SK-N-SH treated with all-trans-retinoic acid at 6 μM for 48 hours (cell line): ENCODE data around the gene FOXP4.

ENCODE experiments used
- ATAC-seq: fragments of 200-7000 bp; cut with Tn5 transposase; 3 replicates; pipeline ENCODE4 v1.9.1; 2020; ENCODE audit warnings: mild to moderate bottlenecking, moderate library complexity
- ARNTL ChIP-seq: fragments of 450-650 bp; formaldehyde crosslinking; IDR thresholded peaks from 2 replicates; pipeline ENCODE4 v1.5.0; 2020; ENCODE audit warnings: low read depth, mild to moderate bottlenecking, moderate library complexity, borderline replicate concordance
- BACH2 ChIP-seq: fragments of 250-450 bp; sonication (Bioruptor Pico); IDR thresholded peaks from 2 replicates; pipeline ENCODE4 v1.9.0; 2021; ENCODE audit warnings: mild to moderate bottlenecking, borderline replicate concordance
- CSDC2 ChIP-seq: fragments of 250-450 bp; sonication (Bioruptor Pico); IDR thresholded peaks from 2 replicates; pipeline ENCODE4 v1.5.0; 2020; ENCODE audit warnings: mild to moderate bottlenecking, moderate library complexity
- CSRNP3 ChIP-seq: fragments of 250-450 bp; sonication (Bioruptor Pico); IDR thresholded peaks from 2 replicates; pipeline ENCODE4 v1.5.1; 2021; ENCODE audit warnings: mild to moderate bottlenecking, moderate library complexity
- ESRRG ChIP-seq: fragments of 250-450 bp; sonication (Bioruptor Pico); IDR thresholded peaks from 2 replicates; pipeline ENCODE4 v1.6.1; 2021; ENCODE audit warnings: mild to moderate bottlenecking
- GLIS3 ChIP-seq: fragments of 250-450 bp; sonication (Bioruptor Pico); IDR thresholded peaks from 2 replicates; pipeline ENCODE4 v1.5.0; 2020; ENCODE audit warnings: mild to moderate bottlenecking, moderate library complexity
- ISL1 ChIP-seq: fragments of 250-450 bp; sonication (Bioruptor Pico); IDR thresholded peaks from 2 replicates; pipeline ENCODE4 v2.1.2; 2022; ENCODE audit warnings: mild to moderate bottlenecking, moderate library complexity
- OSR1 ChIP-seq: fragments of 250-450 bp; sonication (Bioruptor Pico); IDR thresholded peaks from 2 replicates; pipeline ENCODE4 v1.8.0; 2022; ENCODE audit warnings: moderate library complexity, mild to moderate bottlenecking, inconsistent platforms
- PPARA ChIP-seq: fragments of 250-450 bp; sonication (Bioruptor Pico); IDR thresholded peaks from 2 replicates; pipeline ENCODE4 v1.5.0; 2020; ENCODE audit warnings: mild to moderate bottlenecking, borderline replicate concordance
- RARB ChIP-seq: fragments of 250-450 bp; sonication (Bioruptor Pico); IDR thresholded peaks from 2 replicates; pipeline ENCODE4 v1.8.0; 2021; ENCODE audit warnings: mild to moderate bottlenecking, moderate library complexity
- SNAI2 ChIP-seq: fragments of 250-450 bp; sonication (Bioruptor Pico); IDR thresholded peaks from 2 replicates; pipeline ENCODE4 v1.5.0; 2020; ENCODE audit warnings: mild to moderate bottlenecking, moderate library complexity
- TCF4 ChIP-seq: fragments of 250-450 bp; sonication (Bioruptor Pico); IDR thresholded peaks from 2 replicates; pipeline ENCODE4 v1.8.0; 2021; ENCODE audit warnings: mild to moderate bottlenecking, moderate library complexity, borderline replicate concordance
- TOX ChIP-seq: fragments of 250-450 bp; sonication (Bioruptor Pico); IDR thresholded peaks from 2 replicates; pipeline ENCODE4 v1.8.0; 2021; ENCODE audit warnings: mild to moderate bottlenecking, moderate library complexity, borderline replicate concordance
- ZC3H10 ChIP-seq: fragments of 250-450 bp; sonication (Bioruptor Pico); IDR thresholded peaks from 2 replicates; pipeline ENCODE4 v1.5.1; 2021; ENCODE audit warnings: mild to moderate bottlenecking, moderate library complexity
- ZFP3 ChIP-seq: fragments of 250-450 bp; sonication (Bioruptor Pico); IDR thresholded peaks from 2 replicates; pipeline ENCODE4 v1.5.0; 2020; ENCODE audit warnings: mild to moderate bottlenecking, moderate library complexity
- ZFP30 ChIP-seq: fragments of 450-650 bp; formaldehyde crosslinking; IDR thresholded peaks from 2 replicates; pipeline ENCODE4 v1.5.0; 2022; ENCODE audit warnings: mild to moderate bottlenecking, moderate library complexity
- ZNF565 ChIP-seq: fragments of 450-650 bp; formaldehyde crosslinking; conservative IDR thresholded peaks from 2 replicates; pipeline ENCODE4 v1.5.0; 2020; ENCODE audit warnings: low read depth, mild to moderate bottlenecking, moderate library complexity
- ZNF70 ChIP-seq: fragments of 450-650 bp; formaldehyde crosslinking; IDR thresholded peaks from 2 replicates; pipeline ENCODE4 v1.5.0; 2020; ENCODE audit warnings: mild to moderate bottlenecking, moderate library complexity
- ZNF8 ChIP-seq: fragments of 450-650 bp; formaldehyde crosslinking; IDR thresholded peaks from 2 replicates; pipeline ENCODE4 v1.5.0; 2020; ENCODE audit warnings: mild to moderate bottlenecking, moderate library complexity
- TF ChIP-seq, protein P1 (sequence below): fragments of 250-450 bp; sonication (Bioruptor Pico); IDR thresholded peaks from 2 replicates; pipeline ENCODE4 v1.8.0; 2020; ENCODE audit warnings: mild to moderate bottlenecking, moderate library complexity, borderline replicate concordance
- TF ChIP-seq, protein P2 (sequence below): fragments of 250-450 bp; sonication (Bioruptor Pico); IDR thresholded peaks from 2 replicates; pipeline ENCODE4 v1.5.0; 2020; ENCODE audit warnings: mild to moderate bottlenecking, moderate library complexity
- TF ChIP-seq, protein P3 (sequence below): fragments of 250-450 bp; sonication (Bioruptor Pico); IDR thresholded peaks from 2 replicates; pipeline ENCODE4 v1.8.0; 2021; ENCODE audit warnings: low read depth, mild to moderate bottlenecking, moderate library complexity, borderline replicate concordance
- TF ChIP-seq, protein P4 (sequence below): fragments of 250-450 bp; sonication (Bioruptor Pico); IDR thresholded peaks from 2 replicates; pipeline ENCODE4 v1.5.1; 2020; ENCODE audit warnings: low read depth, mild to moderate bottlenecking, moderate library complexity

Gene FOXP4

DNA sequence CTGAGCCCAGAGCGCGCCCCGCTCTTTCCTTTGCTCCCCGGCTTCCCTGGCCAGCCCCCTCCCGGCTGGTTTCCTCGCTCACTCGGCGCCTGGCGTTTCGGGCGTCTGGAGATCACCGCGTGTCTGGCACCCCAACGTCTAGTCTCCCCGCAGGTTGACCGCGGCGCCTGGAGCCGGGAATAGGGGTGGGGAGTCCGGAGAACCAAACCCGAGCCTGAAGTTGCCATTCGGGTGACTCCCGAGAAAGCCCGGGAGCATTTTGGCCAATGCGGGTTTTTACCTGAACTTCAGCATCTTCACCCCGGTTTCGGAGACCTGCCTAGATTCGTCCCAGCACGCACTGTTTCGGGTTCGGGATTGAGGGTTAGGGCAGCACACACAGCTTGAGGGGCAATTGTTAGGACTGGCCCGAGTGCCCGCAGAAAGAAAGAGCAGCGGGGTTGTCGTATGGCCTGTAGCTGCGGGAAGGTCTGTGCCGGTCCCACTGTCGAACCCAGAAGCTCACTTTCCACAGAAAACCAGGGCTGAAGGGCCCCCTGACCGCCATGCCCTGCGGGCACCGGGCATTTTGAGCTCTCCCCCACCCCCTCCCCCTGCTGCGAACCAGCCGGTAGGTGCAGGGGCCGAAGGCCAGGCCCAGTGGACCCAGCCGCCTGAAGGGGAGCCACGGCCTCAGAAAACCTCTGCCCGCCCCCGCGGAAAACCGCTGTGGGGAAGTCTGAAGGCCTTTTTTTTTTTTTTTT lies 2.1 kb downstream of the FOXP4 start:
- TF ChIP-seq PPARA (CRISPR knock-in tag) (no peak), BACH2 (no peak), SNAI2 (CRISPR knock-in tag) (no peak), CSDC2 (CRISPR knock-in tag) (no peak), ESRRG (CRISPR knock-in tag) (no peak), OSR1 (CRISPR knock-in tag) (no peak), CSRNP3 (no peak), ARNTL (CRISPR knock-in tag) (no peak), TCF4 (CRISPR knock-in tag) (no peak), ZFP3 (CRISPR knock-in tag) (no peak), ZNF8 (no peak), ZFP30 (CRISPR knock-in tag) (no peak), TOX (CRISPR knock-in tag) (no peak), GLIS3 (CRISPR knock-in tag) (no peak), ZNF70 (no peak), ZC3H10 (CRISPR knock-in tag) (no peak)
- TF ChIP-seq, protein P1, sequence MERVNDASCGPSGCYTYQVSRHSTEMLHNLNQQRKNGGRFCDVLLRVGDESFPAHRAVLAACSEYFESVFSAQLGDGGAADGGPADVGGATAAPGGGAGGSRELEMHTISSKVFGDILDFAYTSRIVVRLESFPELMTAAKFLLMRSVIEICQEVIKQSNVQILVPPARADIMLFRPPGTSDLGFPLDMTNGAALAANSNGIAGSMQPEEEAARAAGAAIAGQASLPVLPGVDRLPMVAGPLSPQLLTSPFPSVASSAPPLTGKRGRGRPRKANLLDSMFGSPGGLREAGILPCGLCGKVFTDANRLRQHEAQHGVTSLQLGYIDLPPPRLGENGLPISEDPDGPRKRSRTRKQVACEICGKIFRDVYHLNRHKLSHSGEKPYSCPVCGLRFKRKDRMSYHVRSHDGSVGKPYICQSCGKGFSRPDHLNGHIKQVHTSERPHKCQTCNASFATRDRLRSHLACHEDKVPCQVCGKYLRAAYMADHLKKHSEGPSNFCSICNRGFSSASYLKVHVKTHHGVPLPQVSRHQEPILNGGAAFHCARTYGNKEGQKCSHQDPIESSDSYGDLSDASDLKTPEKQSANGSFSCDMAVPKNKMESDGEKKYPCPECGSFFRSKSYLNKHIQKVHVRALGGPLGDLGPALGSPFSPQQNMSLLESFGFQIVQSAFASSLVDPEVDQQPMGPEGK (CRISPR knock-in tag) = no peak
- TF ChIP-seq, protein P2, sequence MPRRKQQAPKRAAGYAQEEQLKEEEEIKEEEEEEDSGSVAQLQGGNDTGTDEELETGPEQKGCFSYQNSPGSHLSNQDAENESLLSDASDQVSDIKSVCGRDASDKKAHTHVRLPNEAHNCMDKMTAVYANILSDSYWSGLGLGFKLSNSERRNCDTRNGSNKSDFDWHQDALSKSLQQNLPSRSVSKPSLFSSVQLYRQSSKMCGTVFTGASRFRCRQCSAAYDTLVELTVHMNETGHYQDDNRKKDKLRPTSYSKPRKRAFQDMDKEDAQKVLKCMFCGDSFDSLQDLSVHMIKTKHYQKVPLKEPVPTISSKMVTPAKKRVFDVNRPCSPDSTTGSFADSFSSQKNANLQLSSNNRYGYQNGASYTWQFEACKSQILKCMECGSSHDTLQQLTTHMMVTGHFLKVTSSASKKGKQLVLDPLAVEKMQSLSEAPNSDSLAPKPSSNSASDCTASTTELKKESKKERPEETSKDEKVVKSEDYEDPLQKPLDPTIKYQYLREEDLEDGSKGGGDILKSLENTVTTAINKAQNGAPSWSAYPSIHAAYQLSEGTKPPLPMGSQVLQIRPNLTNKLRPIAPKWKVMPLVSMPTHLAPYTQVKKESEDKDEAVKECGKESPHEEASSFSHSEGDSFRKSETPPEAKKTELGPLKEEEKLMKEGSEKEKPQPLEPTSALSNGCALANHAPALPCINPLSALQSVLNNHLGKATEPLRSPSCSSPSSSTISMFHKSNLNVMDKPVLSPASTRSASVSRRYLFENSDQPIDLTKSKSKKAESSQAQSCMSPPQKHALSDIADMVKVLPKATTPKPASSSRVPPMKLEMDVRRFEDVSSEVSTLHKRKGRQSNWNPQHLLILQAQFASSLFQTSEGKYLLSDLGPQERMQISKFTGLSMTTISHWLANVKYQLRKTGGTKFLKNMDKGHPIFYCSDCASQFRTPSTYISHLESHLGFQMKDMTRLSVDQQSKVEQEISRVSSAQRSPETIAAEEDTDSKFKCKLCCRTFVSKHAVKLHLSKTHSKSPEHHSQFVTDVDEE = no peak
- ATAC-seq = no peak

GRCh38 chr6:41548841-41549642 lies 2.9 kb downstream of the FOXP4 start:
- ATAC-seq = no peak
- TF ChIP-seq PPARA (CRISPR knock-in tag) (no peak), ESRRG (CRISPR knock-in tag) (no peak), RARB (CRISPR knock-in tag) (no peak), ISL1 (CRISPR knock-in tag) (no peak), SNAI2 (CRISPR knock-in tag) (no peak), TCF4 (CRISPR knock-in tag) (no peak), ZFP3 (CRISPR knock-in tag) (no peak), ARNTL (CRISPR knock-in tag) (no peak), ZC3H10 (CRISPR knock-in tag) (no peak), OSR1 (CRISPR knock-in tag) (no peak), ZNF70 (no peak), ZNF565 (CRISPR knock-in tag) (no peak), ZFP30 (CRISPR knock-in tag) (no peak)
- TF ChIP-seq, protein P3, sequence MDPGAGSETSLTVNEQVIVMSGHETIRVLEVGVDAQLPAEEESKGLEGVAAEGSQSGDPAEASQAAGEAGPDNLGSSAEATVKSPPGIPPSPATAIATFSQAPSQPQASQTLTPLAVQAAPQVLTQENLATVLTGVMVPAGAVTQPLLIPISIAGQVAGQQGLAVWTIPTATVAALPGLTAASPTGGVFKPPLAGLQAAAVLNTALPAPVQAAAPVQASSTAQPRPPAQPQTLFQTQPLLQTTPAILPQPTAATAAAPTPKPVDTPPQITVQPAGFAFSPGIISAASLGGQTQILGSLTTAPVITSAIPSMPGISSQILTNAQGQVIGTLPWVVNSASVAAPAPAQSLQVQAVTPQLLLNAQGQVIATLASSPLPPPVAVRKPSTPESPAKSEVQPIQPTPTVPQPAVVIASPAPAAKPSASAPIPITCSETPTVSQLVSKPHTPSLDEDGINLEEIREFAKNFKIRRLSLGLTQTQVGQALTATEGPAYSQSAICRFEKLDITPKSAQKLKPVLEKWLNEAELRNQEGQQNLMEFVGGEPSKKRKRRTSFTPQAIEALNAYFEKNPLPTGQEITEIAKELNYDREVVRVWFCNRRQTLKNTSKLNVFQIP (CRISPR knock-in tag) = no peak
- TF ChIP-seq, protein P4, sequence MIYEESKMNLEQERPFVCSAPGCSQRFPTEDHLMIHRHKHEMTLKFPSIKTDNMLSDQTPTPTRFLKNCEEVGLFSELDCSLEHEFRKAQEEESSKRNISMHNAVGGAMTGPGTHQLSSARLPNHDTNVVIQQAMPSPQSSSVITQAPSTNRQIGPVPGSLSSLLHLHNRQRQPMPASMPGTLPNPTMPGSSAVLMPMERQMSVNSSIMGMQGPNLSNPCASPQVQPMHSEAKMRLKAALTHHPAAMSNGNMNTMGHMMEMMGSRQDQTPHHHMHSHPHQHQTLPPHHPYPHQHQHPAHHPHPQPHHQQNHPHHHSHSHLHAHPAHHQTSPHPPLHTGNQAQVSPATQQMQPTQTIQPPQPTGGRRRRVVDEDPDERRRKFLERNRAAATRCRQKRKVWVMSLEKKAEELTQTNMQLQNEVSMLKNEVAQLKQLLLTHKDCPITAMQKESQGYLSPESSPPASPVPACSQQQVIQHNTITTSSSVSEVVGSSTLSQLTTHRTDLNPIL (CRISPR knock-in tag) = no peak
- TF ChIP-seq, protein P1 (CRISPR knock-in tag) = no peak
